Suppressor macrophage treated with lipopolysaccharide for 1 hour (primary cell): Measurements from ENCODE around the gene DEPDC5.
"Not testable (repeated sequence)": the region's sequence is repeated elsewhere in the genome, so short reads cannot be mapped to it uniquely, and the experiment has no call there.

Experiments used
- DNase-seq, 3 donors: peaks; one replicate each; pipeline ENCODE4 v3.0.0-alpha.2; 2020 to 2022

The DEPDC5 gene

GRCh38 chr22:31753634-31754501 is at the start of gene DEPDC5:
DEPDC5 (plus strand) TSS chr22:31754019; CDS start chr22:31754922, 903 bp downstream.
- DNase-seq: peak; percentile 96 to 99 (median 98)

GRCh38 chr22:31707519-31707918 is 46.3 kb upstream of the DEPDC5 start:
- no peak for DNase-seq

- peak; percentile 44 to 60 (median 52) for DNase-seq
These were observed 42.6 kb upstream of the DEPDC5 start for GRCh38 chr22:31711226-31711625.

GRCh38 chr22:31715147-31715778 is 38.6 kb upstream of the DEPDC5 start:
- no peak for DNase-seq

- no peak for DNase-seq
These were observed 33.9 kb upstream of the DEPDC5 start for GRCh38 chr22:31719850-31720471.

GRCh38 chr22:31723723-31724122 is 30.1 kb upstream of the DEPDC5 start:
- DNase-seq: no peak

GRCh38 chr22:31726692-31727091 is 27.1 kb upstream of the DEPDC5 start:
- no peak for DNase-seq

GRCh38 chr22:31728857-31729256 is 25.0 kb upstream of the DEPDC5 start:
- no peak for DNase-seq

GRCh38 chr22:31730344-31730711 is 23.5 kb upstream of the DEPDC5 start:
- DNase-seq: no peak

- DNase-seq: no peak
These were observed 21.6 kb upstream of the DEPDC5 start for GRCh38 chr22:31732089-31732829.

- no peak for DNase-seq
These were observed 20.2 kb upstream of the DEPDC5 start for GRCh38 chr22:31733580-31734079.

- no peak for DNase-seq
These were observed 19.3 kb upstream of the DEPDC5 start for GRCh38 chr22:31734512-31734911.

- DNase-seq: no peak
These were observed 17.4 kb upstream of the DEPDC5 start for GRCh38 chr22:31736458-31736857.

GRCh38 chr22:31737932-31738331 is 15.9 kb upstream of the DEPDC5 start:
- no peak for DNase-seq

- no peak for DNase-seq
These were observed 15.3 kb upstream of the DEPDC5 start for GRCh38 chr22:31738566-31738965.

- no peak for DNase-seq
These were observed 14.0 kb upstream of the DEPDC5 start for GRCh38 chr22:31739795-31740201.

GRCh38 chr22:31740314-31740713 is 13.5 kb upstream of the DEPDC5 start:
- not testable (repeated sequence) for DNase-seq

GRCh38 chr22:31742115-31742514 is 11.7 kb upstream of the DEPDC5 start:
- peak; percentile 52 to 82 (median 75) for DNase-seq

- no peak for DNase-seq
These were observed 11.1 kb upstream of the DEPDC5 start for GRCh38 chr22:31742682-31743081.

GRCh38 chr22:31743871-31744270 is 9.9 kb upstream of the DEPDC5 start:
- DNase-seq: no peak

- no peak for DNase-seq
These were observed 6.4 kb upstream of the DEPDC5 start for GRCh38 chr22:31747441-31747840.

GRCh38 chr22:31748490-31748889 is 5.3 kb upstream of the DEPDC5 start:
- peak in 1 of 3 donors; percentile 25 for DNase-seq
